GM10266 (cell line): ENCODE results near the gene NRXN3.

ENCODE experiments used
- DNase-seq: peaks from one replicate; pipeline ENCODE4 v3.0.0; 2012; ENCODE audit errors: extremely low spot score
- CTCF ChIP-seq: IDR thresholded peaks from 2 replicates; pipeline ENCODE4 v1.5.1; 2012; ENCODE audit warnings: mild to moderate bottlenecking, low read depth; ENCODE audit not compliant: control insufficient read depth, insufficient read depth; ENCODE audit errors: missing control alignments

Gene NRXN3

DNA sequence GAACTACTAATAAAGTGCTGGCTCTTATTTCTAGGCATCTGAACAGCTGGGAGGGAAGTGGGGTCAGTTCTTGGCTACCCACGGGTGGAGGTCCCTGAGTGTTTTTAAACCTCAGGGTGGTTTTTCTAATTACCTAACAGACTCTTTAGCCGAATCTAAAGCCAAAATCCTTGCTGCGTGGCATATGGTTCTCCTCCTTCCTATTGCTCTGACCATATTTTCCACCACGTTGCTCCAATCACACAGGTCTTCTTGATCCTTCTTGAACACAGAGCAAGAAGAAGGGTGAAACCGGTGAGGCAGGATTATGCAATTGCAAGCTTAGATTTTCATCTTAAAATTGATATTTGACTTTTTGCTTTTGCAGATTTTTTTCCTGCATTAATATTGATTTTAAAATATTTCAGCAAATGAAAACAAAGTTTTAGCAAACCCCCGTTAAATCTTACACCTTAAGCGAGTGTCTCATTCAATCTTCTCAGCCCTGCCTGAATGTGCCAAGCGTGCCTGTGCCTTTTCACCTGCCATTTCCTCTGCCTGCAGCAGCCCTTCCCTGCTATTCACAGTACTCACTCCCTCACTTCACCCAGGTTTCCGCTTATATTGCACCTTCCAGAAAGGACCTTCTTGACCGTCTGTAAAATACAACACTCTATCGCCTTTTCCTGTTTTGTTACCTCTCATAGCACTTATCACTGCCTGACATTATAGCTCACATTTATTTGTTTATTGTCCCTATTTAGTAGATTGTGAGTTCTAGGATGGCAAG lies 1535.1 kb downstream of the NRXN3 start:
- DNase-seq = no peak
- TF ChIP-seq CTCF = no peak

- no peak for TF ChIP-seq CTCF
- DNase-seq = no peak
Observed at GRCh38 chr14:79706382-79706781, 1536.2 kb downstream of the NRXN3 start.

GRCh38 chr14:79708426-79709388 lies 1538.5 kb downstream of the NRXN3 start:
- DNase-seq = no peak
- TF ChIP-seq CTCF = no peak

- no peak for TF ChIP-seq CTCF
- no peak for DNase-seq
Observed at GRCh38 chr14:79709573-79709972, 1539.4 kb downstream of the NRXN3 start.

- no peak for TF ChIP-seq CTCF
- no peak for DNase-seq
Observed at GRCh38 chr14:79712302-79712950, 1542.3 kb downstream of the NRXN3 start.

DNA sequence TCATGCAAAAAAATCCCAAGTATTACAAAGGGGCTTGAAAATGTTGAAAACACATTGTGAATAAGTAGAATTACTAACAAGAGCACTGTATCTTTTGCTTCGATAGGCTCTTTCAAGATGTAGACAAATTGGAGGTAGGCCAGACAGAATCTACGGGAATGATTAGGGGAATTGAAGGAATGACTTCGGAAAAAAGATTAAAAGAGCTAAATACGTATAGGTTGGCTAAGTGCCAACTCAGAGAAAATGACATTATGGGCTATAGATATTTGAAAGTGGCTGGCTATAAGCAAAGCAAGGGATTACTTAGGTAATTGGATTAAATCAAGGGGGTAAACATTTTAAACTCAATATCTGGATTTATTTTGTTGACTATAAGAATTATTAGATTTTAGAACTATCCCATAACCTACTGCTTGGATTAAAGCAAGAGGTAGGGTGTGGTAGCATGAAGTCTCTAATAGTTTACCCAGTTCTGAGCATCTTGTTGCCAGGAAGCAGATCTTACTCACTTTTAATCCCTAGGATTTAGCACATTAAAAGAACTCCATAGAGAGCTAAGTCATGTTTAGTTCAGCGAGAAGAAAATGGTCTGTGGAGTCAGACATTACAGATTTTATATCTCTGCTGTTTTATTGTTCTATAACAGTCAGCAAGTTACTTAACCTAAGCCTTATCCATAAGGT lies 1551.4 kb downstream of the NRXN3 start:
- TF ChIP-seq CTCF = no peak
- DNase-seq = no peak
